Nephron (organoid): Measurements from ENCODE around the gene SMIM29.
A peak's percentile ranks its signal among the peaks of the same experiment; 100 is the strongest.

Experiments
- H3K27ac Mint-ChIP-seq, 3 experiments: 2 replicates each; pipeline ENCODE4 v1.8.0; 2020; ENCODE audit warnings: mixed read lengths in 3 of 3, mild to moderate bottlenecking in 2 of 3, moderate library complexity in 1 of 3
- H3K27me3 Mint-ChIP-seq: 2 replicates; pipeline ENCODE4 v1.8.0; 2021; ENCODE audit warnings: low read depth, mild to moderate bottlenecking, moderate library complexity, mixed read lengths
- H3K36me3 Mint-ChIP-seq: 2 replicates; pipeline ENCODE4 v1.8.0; 2020; ENCODE audit warnings: low read depth, mixed read lengths
- H3K4me1 Mint-ChIP-seq: 2 replicates; pipeline ENCODE4 v1.8.0; 2020; ENCODE audit warnings: mixed read lengths
- H3K4me3 Mint-ChIP-seq, 3 experiments: 2 replicates each; pipeline ENCODE4 v1.8.0; 2020; ENCODE audit warnings: mild to moderate bottlenecking in 3 of 3, mixed read lengths in 3 of 3, moderate library complexity in 2 of 3
- H3K9me3 Mint-ChIP-seq: 2 replicates; pipeline ENCODE4 v1.8.0; 2020; ENCODE audit warnings: mixed read lengths
- CTCF ChIP-seq, 3 experiments: fragments of 200-600 bp; sonication (generic); IDR thresholded peaks; one replicate each; pipeline ENCODE4 v1.5.0; 2021; ENCODE audit warnings: antibody characterized with exemption in 3 of 3; ENCODE audit not compliant: unreplicated experiment in 3 of 3

Gene SMIM29

DNA sequence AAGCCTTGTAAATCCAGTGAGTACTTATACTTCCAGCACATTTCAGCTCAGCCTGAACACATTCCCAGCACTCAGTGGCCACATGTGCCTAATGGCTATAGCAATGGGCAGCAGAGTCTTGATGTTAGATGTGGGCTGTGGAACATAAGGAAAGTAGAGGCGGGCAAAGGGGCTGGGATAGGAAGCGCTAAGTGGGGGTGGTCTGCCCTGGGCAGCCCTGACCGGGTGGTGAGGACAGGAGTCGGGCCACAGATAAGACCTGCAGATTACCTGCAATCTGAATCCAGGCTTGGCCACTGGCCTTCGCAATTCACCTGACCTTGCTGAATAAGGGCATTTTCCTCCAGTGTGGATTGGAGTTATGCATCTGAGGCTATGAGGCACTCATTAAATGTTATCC is 23.3 kb downstream of the SMIM29 start:
- Mint-ChIP-seq H3K36me3 (no peaks in the 10 kb centered on the region), H3K27me3 (no peaks in the 10 kb centered on the region), H3K27ac (peak overlapping the region in 1 of 3 experiments; percentile 13), H3K9me3 (no peaks in the 10 kb centered on the region), H3K4me3 (peak overlapping the region in 2 of 3 experiments; percentile 32), H3K4me1 (peaks cover 6% of the 10 kb centered on the region)
- TF ChIP-seq CTCF (IDR thresholded peaks at IDR 0.05; ENCODE audit: unreplicated experiment in 3 of 3): no peak

GRCh38 chr6:34223956-34224940 is 24.6 kb downstream of the SMIM29 start:
- peak overlapping the region; percentile 75 to 84 (median 83) for H3K4me3 Mint-ChIP-seq
- H3K27ac Mint-ChIP-seq: peak overlapping the region; percentile 68 to 81 (median 74)
- TF ChIP-seq CTCF (IDR thresholded peaks at IDR 0.05; ENCODE audit: unreplicated experiment in 3 of 3): no peak
- H3K27me3 Mint-ChIP-seq: no peaks in the 10 kb centered on the region
- no peaks in the 10 kb centered on the region for H3K9me3 Mint-ChIP-seq
- H3K4me1 Mint-ChIP-seq: peaks cover 6% of the 10 kb centered on the region
- no peaks in the 10 kb centered on the region for H3K36me3 Mint-ChIP-seq

DNA sequence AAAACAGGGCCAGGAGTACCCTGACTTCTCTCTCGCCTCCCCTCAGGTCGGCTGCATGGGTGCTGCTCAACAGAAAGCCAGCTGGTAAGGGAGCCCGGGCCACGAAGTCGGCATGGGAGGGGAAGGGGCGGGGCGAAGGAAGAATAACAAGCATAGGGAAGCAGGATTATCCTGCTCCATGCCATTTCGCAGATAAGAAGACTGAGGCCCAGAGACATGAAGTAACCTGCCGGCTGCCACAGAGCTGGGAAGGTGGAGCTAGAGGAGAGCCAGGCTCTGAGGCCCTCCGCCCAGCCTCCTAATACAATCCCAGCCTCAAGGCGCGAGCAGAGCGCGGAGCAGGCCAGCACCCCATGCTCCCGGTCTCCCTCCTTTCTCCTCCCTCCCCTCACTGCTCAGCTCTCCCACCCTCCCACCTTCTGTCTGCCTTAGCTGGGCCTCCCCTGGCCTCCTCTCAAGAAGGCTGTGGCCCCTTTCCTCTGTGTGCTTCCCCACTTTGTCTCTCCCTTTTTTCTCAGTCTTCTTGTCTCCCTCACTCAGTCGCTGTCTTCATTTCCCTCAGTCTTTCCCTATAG is 25.3 kb downstream of the SMIM29 start:
- no peaks in the 10 kb centered on the region for H3K27me3 Mint-ChIP-seq
- no peaks in the 10 kb centered on the region for H3K9me3 Mint-ChIP-seq
- no peak for TF ChIP-seq CTCF (IDR thresholded peaks at IDR 0.05; ENCODE audit: unreplicated experiment in 3 of 3)
- H3K36me3 Mint-ChIP-seq: no peaks in the 10 kb centered on the region
- H3K4me3 Mint-ChIP-seq: peak overlapping the region; percentile 75 to 84 (median 83)
- H3K27ac Mint-ChIP-seq: peak overlapping the region; percentile 58 to 74 (median 68)
- H3K4me1 Mint-ChIP-seq: peaks cover 6% of the 10 kb centered on the region

- TF ChIP-seq CTCF (IDR thresholded peaks at IDR 0.05; ENCODE audit: unreplicated experiment in 3 of 3): no peak
- no peaks in the 10 kb centered on the region for H3K9me3 Mint-ChIP-seq
- H3K27ac Mint-ChIP-seq: no peak overlapping the region
- H3K36me3 Mint-ChIP-seq: no peaks in the 10 kb centered on the region
- no peak overlapping the region for H3K4me3 Mint-ChIP-seq
- peaks cover 3% of the 10 kb centered on the region for H3K4me1 Mint-ChIP-seq
- no peaks in the 10 kb centered on the region for H3K27me3 Mint-ChIP-seq
Measured at GRCh38 chr6:34218691-34219090, 30.1 kb downstream of the SMIM29 start.

DNA sequence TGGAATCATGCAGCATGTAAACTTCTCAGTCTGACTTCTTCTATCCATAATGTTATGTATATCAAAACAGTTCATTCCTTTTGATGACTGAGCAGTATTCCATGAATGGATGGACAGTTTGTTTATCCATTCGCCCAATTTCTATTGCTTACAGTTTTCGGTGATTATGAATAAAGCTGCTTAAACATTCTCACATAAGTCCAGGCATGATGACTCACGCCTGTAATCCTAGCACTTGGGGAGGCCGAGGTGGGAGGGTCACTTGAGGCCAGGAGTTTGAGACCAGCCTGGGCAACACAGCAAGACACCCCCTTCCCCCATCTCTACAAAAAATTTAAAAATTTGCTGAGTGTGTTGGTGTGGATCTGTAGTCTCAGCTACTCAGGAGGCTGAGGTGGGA is 35.0 kb downstream of the SMIM29 start:
- Mint-ChIP-seq H3K9me3 (no peaks in the 10 kb centered on the region), H3K27me3 (peaks cover 3% of the 10 kb centered on the region), H3K4me1 (no peaks in the 10 kb centered on the region), H3K4me3 (no peak overlapping the region), H3K27ac (no peak overlapping the region), H3K36me3 (no peaks in the 10 kb centered on the region)
- TF ChIP-seq CTCF (IDR thresholded peaks at IDR 0.05; ENCODE audit: unreplicated experiment in 3 of 3): no peak
